ENCODE results near the gene SNORC. TPM values are rescaled to one million over a fixed set of nuclear protein-coding genes. Genes with fewer than 3 reads are reported as not detected.

SNORC gene
- total and polyA plus RNA-seq, 2 of the 13 experiments (the other 11 are each of a cell fraction or from before 2014, with no cell fraction given): 59.1 to 86.1 TPM

GRCh38 chr2:232857158-232857563, 12.9 kb upstream of the SNORC start (continued):
- TF ChIP-seq ZBTB26 (CRISPR knock-in tag; IDR thresholded peaks at IDR 0.05; ENCODE audit: borderline replicate concordance) (peak; percentile 56; the same call in 1 of the 2 replicates), NFIB (CRISPR knock-in tag; IDR thresholded peaks at IDR 0.05; ENCODE audit: borderline replicate concordance) (no peak), ZNF761 (CRISPR knock-in tag; conservative IDR thresholded peaks at IDR 0.05) (no peak; the same call in 1 of the 2 replicates), ZNF589 (CRISPR knock-in tag; conservative IDR thresholded peaks at IDR 0.05) (no peak), ELF4 (CRISPR knock-in tag; IDR thresholded peaks at IDR 0.05; ENCODE audit: borderline replicate concordance) (peak; percentile 57; the same call in 1 of the 2 replicates), ZNF530 (CRISPR knock-in tag; IDR thresholded peaks at IDR 0.05; ENCODE audit: low read depth) (no peak), ZFAT (CRISPR knock-in tag; conservative IDR thresholded peaks at IDR 0.05) (no peak), SOX6 (IDR thresholded peaks at IDR 0.05) (no peak), SOX6 (CRISPR knock-in tag; IDR thresholded peaks at IDR 0.05) (peak; percentile 92), CENPBD1 (CRISPR knock-in tag; IDR thresholded peaks at IDR 0.05; ENCODE audit: borderline replicate concordance, low read depth) (no peak), SRSF9 (IDR thresholded peaks at IDR 0.05; ENCODE audit: borderline replicate concordance, insufficient read depth, low read depth, low read length, poor library complexity, severe bottlenecking) (no peak), ZSCAN9 (CRISPR knock-in tag; IDR thresholded peaks at IDR 0.05; ENCODE audit: borderline replicate concordance) (0 out of 2 replicates have a peak, but pooled peaks have one; percentile 91), ZMYM3 (CRISPR knock-in tag; IDR thresholded peaks at IDR 0.05) (peak; percentile 79), ZNF792 (CRISPR knock-in tag; IDR thresholded peaks at IDR 0.05) (peak; percentile 67; the same call in 1 of the 2 replicates), NFE2L1 (CRISPR knock-in tag; IDR thresholded peaks at IDR 0.05; ENCODE audit: borderline replicate concordance) (no peak), ZNF703 (CRISPR knock-in tag; IDR thresholded peaks at IDR 0.05; ENCODE audit: borderline replicate concordance) (no peak), KLF11 (CRISPR knock-in tag; IDR thresholded peaks at IDR 0.05) (peak; percentile 74; the same call in 1 of the 2 replicates), ZNF446 (CRISPR knock-in tag; IDR thresholded peaks at IDR 0.05) (no peak), ZNF225 (CRISPR knock-in tag; IDR thresholded peaks at IDR 0.05) (no peak), MLLT10 (CRISPR knock-in tag; IDR thresholded peaks at IDR 0.05) (no peak), PITX1 (CRISPR knock-in tag; IDR thresholded peaks at IDR 0.05) (peak; percentile 81; the same call in 1 of the 2 replicates), ASH2L (IDR thresholded peaks at IDR 0.05; ENCODE audit: insufficient read length, low read depth, low read length) (peak; percentile 92), UBTF (CRISPR knock-in tag; IDR thresholded peaks at IDR 0.05) (peak; percentile 23; the same call in 1 of the 2 replicates), ZNF136 (CRISPR knock-in tag; IDR thresholded peaks at IDR 0.05; ENCODE audit: low read depth) (no peak), ZBTB21 (CRISPR knock-in tag; IDR thresholded peaks at IDR 0.05) (peak; percentile 53; the same call in 1 of the 2 replicates), CENPT (CRISPR knock-in tag; IDR thresholded peaks at IDR 0.05; ENCODE audit: low read depth) (no peak), CHD2 (IDR thresholded peaks at IDR 0.05; ENCODE audit: low read depth, low read length) (no peak), AGO1 (IDR thresholded peaks at IDR 0.05; ENCODE audit: low read depth, low read length, poor library complexity, severe bottlenecking) (no peak), ZZZ3 (CRISPR knock-in tag; IDR thresholded peaks at IDR 0.05; ENCODE audit: borderline replicate concordance) (no peak)
